ENCODE results near the gene MSI2.

Gene MSI2

GRCh38 chr17:57550016-57550415, 293.7 kb downstream of the MSI2 start:
- no peak for DNase-seq

- DNase-seq, result no peak
Measured at GRCh38 chr17:57550668-57551315, 294.5 kb downstream of the MSI2 start.

DNA sequence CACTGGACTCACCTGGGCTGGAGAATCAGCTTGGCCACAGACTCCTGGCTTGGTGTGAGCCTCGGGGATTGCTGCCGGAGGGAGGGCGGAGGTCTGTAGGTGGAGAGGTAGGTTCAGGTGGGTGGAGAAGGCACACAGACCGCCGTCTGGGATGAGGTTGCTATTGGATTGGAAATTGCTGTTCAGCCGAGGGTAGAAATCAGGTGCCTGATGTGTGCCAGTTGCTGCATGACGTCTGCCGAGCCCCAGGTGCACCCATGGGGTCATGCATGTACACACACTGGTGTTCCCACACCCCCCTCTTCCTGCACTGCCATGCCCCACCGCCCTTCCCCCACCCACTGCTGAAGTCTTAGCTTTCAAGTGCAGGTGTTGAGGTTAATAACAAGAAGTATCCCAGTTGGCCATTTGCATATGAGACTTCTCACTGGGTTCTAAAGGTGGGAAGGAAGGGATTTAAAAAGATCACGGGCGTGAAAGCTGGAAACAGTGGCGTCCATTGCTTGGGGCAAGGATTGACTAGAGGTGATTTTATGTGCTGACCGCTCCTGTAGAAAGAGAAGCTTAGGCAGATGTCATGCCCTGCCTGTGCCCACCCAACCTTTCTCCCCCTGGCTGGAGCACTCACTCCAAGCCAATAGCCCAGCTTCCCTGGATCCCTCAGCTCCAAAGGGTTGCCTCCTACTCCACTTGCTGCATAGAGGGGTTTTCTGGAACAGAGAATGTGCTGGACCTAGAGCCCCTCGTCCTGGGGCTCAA, 295.2 kb downstream of the MSI2 start:
- peak in 1 of 2 donors; percentile 11 for DNase-seq

DNA sequence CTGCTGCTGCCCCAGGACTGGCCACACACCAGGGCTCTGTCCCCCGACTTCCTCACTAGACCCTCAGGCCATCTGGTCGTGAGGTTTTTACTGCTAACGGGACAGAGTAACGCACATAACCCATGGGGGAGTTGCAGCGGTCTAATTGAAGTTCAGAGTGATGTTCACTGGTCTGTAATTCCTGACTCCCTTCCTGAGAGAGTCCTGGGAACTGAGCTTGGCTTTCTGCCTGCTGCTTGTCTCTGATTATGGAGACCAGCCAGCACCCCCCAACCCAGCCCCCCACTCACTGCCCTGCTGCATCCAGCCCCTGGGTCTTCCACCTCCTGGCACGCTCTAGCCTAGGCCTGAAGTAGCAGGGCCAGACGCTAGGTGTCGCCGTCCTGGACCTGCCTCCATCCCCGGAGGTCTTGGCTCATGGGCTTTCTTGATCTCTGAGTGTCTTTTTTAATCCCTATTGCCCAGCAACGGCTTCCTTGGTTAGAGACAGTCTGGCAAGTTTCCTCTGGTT, 295.8 kb downstream of the MSI2 start:
- peak in 1 of 2 donors; percentile 15 for DNase-seq

DNA sequence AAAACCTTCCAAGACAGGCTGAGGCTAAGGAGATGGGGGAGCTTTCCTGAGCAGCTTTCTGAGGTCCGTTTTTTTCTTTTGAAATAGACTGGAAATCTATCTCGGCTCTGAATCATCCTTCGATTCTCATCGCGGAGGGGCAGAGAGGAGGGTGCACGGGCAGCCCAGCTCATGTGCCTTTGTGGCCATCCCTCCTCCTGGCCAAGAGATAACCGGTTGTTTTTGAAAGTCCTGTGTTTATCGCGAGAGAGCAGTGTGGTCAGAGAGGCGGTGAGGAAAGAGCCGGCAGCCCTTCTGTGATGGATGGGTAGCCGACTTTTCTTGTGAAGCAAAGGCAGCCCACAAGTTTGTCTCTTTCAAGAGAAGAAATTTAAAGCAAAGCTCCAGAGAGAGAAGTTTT, 297.2 kb downstream of the MSI2 start:
- DNase-seq, result no peak

- DNase-seq, result no peak
Measured at GRCh38 chr17:57553991-57554825, 297.9 kb downstream of the MSI2 start.

GRCh38 chr17:57554826-57555635, 298.7 kb downstream of the MSI2 start:
- no peak for DNase-seq

- DNase-seq, result no peak
Measured at GRCh38 chr17:57555636-57556175, 299.4 kb downstream of the MSI2 start.

DNA sequence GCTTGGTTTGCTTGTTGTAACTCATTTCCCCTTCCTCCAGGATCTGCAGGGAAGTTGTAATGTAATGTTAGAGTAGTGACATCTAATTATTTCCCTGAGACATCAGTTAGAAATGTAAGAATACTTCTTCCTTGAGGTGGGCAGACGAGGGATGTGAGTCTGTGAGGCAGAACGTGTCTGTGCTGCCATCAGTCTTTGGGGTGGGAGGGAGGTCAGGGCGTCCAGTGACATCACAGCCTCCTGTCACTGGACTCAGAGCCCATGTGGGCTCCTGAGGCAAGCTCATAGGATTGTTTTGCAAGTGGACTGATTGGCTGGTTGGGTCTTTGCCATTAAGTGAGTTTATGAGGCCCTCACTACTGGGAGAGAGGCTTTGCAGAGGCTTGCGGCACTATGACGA, 300.0 kb downstream of the MSI2 start:
- no peak for DNase-seq

GRCh38 chr17:57556977-57557376, 300.7 kb downstream of the MSI2 start:
- DNase-seq, result no peak

DNA sequence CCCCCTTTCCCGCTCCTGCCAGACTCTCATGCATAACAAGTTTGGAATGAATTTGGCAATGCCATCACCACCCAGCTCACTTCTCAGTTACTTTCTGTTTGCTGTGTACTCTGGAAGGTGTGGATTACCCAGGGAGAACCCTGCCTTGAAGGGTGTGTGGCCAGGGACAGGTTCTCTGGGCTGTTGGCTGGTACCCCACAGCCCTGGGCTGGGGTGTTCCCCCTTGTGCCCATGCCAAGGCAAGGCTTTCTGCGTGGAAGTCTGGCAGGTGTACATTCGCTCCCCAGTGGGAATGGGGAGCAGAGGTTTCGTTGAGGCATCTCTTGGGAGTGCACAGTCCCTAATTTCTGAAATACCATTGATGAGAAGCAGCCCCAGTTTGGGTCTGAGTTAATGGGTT, 301.1 kb downstream of the MSI2 start:
- no peak for DNase-seq

- no peak for DNase-seq
Measured at GRCh38 chr17:57557834-57558681, 301.7 kb downstream of the MSI2 start.

DNA sequence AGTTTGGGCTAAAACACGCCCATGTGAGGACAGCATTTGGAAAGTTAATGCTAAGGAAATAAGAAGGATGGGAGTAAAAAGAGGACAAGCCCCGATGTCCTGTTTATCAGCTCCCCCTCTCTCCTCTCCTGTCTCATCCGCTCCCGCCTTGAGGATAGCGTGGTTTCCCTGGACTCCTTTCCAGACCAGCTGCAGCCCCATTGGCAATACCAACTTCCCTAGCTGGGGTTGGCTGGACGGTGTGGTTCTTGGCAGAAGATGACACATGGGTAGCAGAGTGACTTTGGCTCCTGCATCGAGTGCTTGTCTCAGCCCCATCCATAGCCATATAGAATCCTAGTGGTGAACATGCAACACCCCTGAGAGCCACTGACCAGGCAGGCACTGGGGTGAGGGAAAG, 302.9 kb downstream of the MSI2 start:
- DNase-seq, result no peak

DNA sequence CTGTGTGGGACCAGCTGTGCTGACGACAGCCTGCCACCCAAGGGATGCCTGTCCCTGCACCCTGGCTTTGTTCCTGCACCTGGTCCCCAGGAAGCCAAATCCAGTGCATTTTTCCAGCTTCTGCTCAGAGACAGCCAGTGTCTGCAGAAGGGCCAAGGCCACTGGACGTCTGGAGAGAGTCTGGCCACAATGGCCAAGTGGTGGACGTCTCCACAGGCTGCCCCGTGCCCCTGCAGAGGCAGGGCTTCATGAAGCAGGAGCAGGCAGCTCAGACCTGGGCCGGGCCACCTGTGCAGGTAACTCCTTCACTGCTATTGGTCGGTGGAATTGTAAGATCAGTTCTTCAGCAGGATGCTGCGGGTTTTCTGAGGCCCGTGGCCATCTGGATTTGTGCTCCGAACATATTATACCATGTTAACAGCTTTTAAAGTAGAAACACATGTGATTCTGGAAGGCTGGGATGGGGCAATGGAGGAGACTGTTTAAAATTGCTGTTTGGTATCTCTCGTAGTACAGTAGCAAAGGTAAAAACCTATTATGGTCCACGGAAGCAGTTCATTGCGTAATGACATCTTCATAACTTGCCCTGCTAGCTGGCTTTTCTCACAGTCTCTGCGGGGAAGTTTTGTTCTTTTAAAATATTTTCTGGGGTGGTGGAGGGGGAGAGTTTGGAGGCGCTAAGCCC, 303.5 kb downstream of the MSI2 start:
- no peak for DNase-seq

DNA sequence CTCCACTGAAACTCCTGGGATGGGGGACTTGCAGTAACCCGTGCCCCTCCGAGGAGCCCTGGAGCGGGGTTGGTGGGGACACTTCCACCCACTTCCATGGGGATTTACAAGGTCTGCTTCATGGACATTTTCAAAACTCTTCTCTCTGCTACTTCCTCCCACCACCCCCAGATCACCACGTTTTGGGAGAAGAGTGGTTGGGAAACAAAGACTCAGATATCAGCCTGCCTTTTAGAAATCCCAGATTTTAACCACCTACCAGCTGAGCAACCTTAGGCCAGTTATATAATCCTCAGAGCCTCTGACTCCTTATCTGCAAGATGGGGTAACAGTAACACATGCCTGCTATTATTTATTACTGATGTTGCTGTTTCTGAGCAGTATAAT, 304.0 kb downstream of the MSI2 start:
- DNase-seq, result no peak

DNA sequence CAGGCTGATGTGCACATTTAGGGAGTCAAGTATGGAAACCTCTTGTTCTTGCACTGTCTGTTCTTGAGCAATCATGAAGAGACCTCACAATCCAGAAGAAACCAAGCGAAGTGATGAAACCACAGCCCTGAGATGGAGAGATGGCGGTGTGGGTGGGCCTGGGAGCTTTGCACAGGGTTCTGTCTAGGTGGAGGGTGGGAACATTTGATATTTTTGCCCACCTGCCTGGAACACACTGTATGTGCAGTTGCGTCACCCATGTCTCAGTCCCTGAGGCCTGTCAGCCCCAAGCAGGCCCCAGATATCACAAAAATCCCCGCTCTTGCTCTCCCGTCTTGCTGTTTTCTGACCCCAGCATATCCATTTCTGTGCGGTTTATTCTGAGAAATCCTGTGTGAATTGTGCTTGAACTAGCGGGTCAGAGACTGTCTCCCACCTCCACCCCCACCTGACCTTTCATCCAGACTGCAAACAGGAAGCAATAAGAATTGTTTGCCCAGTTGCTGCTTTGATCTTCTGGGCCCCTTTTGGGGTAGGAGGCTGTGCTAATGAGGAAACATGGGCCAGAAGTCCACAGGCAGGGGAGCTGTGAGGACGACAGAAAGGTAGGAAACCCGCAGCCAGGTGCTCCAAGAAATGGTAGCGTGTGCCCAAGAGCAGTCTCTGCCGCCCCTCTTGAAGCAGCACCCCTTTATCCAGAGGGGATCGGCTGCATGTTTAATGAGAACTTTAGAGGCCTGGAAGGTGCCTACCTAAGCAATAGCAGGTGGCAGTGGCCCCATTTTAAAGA, 304.9 kb downstream of the MSI2 start:
- DNase-seq, result no peak

DNA sequence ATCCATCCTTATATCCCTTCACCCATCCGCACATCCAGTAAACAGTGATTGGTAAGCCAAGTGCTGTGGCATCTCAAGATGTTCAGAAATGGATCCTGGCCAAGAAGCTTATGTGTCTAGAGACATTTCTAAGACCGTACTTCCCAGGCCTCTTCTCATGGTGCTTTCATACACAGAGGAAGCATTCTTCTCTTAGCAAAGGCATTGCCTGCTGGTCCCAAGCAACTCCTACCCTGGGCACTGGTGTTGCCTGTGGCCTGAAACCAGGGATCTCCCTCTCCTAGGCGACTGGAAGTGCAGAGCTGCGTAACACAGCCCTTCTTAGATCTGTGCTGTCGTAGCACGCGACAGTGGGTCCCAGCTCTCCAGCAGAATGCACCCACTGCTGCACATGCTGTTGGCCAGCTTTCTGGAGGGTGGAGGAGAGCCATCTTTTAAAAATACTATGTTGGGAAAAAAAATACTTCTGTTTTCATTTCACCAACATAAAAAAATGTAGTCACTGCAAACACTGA, 305.9 kb downstream of the MSI2 start:
- DNase-seq, result no peak

GRCh38 chr17:57563958-57564357, 307.6 kb downstream of the MSI2 start:
- no peak for DNase-seq

DNA sequence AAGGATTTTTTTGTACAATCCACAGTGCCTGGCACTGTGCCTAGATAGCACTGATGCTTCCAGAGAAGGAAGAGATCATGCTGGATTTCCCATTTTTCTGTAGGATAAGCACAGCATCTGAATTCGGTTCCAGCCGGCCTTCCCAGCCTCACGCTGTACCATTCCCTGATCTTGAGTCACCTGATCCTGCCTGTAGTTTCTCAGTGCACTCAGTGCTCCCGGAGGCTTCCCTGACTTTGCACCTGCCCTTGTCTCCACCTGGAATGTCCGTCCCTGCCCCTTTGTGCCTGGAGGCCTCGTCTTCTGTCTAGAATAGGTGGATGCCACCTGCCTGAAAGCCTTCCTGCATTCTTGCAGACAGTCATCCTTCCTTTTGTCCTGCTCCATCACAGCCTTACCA, 308.9 kb downstream of the MSI2 start:
- DNase-seq, result no peak

GRCh38 chr17:57566721-57567120, 310.4 kb downstream of the MSI2 start:
- DNase-seq, result no peak

All from activated CD4-positive, alpha-beta T cell treated with anti-CD3 and anti-CD28 coated beads for 4 hours (primary cell).